ENCODE results near the gene CHD2.

CHD2 gene

DNA sequence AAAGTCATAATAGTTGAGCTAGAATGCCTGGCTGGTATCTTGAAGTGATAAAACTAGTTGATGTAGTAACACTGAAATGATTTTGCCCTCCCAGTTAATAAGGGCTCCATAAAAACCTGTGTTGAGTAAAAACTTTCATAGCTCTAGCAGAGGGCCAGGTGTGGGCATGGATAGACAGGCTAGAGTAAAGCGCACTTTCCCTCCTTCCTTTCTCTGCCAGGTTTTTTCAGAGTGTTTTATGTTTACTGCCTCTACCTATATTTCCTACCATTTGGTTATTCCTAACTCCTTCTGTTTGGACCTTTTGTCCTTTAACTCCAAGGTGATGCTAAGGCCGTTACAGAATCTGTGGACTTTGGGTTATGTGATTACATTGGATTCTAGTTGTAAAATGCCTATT is 25.3 kb downstream of the CHD2 start:
- Mint-ChIP-seq H3K4me1 (peaks cover 61% of the 10 kb centered on the region), H3K9me3 (no peaks in the 10 kb centered on the region), H3K4me3 (no peak overlapping the region), H3K27me3 (ENCODE audit: low read depth) (no peaks in the 10 kb centered on the region), H3K36me3 (ENCODE audit: low read depth) (peaks cover 86% of the 10 kb centered on the region), H3K27ac (peak overlapping the region in 2 of 3 experiments; percentile 12 to 23)
- TF ChIP-seq, protein P1, sequence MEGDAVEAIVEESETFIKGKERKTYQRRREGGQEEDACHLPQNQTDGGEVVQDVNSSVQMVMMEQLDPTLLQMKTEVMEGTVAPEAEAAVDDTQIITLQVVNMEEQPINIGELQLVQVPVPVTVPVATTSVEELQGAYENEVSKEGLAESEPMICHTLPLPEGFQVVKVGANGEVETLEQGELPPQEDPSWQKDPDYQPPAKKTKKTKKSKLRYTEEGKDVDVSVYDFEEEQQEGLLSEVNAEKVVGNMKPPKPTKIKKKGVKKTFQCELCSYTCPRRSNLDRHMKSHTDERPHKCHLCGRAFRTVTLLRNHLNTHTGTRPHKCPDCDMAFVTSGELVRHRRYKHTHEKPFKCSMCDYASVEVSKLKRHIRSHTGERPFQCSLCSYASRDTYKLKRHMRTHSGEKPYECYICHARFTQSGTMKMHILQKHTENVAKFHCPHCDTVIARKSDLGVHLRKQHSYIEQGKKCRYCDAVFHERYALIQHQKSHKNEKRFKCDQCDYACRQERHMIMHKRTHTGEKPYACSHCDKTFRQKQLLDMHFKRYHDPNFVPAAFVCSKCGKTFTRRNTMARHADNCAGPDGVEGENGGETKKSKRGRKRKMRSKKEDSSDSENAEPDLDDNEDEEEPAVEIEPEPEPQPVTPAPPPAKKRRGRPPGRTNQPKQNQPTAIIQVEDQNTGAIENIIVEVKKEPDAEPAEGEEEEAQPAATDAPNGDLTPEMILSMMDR (IDR thresholded peaks at IDR 0.05; ENCODE audit: unreplicated experiment in 3 of 3): no peak

DNA sequence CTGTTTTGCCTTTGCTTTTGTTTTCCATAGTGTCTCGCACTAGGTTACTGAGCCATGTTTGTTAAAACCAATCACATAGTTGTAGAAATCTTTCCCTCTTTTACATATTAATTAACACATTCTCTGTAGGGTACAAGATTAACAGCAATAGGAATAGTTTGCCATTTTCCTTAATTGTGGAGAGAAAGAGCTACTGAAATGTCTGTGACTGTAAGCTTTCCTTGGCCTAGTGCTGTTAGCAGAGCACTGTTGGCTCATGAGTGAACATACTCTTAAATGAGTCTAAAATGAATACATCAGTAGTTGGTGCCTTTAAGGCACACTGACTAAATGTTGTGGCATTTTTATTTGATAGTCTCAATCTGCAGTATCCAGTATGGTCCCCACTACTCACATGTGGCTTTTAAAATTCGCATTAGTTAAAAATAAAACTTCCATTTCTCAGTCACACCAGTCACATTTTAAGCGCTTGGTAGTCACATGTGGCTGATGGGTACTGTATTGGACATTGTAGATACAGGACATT is 28.2 kb downstream of the CHD2 start:
- no peak overlapping the region for H3K4me3 Mint-ChIP-seq
- H3K27me3 Mint-ChIP-seq (ENCODE audit: low read depth): no peaks in the 10 kb centered on the region
- H3K4me1 Mint-ChIP-seq: peaks cover 44% of the 10 kb centered on the region
- TF ChIP-seq, protein P1 (IDR thresholded peaks at IDR 0.05; ENCODE audit: unreplicated experiment in 3 of 3): no peak
- peak overlapping the region; percentile 20 to 83 (median 64) for H3K27ac Mint-ChIP-seq
- peaks cover 86% of the 10 kb centered on the region for H3K36me3 Mint-ChIP-seq (ENCODE audit: low read depth)
- H3K9me3 Mint-ChIP-seq: no peaks in the 10 kb centered on the region

DNA sequence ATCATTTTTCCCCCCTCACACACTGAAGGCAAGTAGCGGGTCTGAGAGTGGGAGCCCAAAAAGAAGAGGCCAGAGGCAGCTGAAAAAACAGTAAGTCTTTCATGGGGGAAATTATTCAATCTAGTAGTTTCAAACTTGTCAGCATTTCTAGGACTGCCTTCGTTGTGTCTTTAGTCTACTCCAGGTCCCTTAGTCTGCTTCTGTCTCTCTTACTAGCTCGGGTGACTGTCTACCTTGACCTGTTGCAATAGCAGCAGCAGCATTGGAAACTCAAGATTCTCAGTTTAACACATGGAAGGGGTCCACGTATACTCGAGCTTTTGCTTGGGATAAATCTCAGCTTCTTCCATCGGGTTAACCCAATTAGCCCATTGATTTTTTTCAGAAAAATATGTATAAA is 28.9 kb downstream of the CHD2 start:
- TF ChIP-seq, protein P1 (IDR thresholded peaks at IDR 0.05; ENCODE audit: unreplicated experiment in 3 of 3): no peak
- peak overlapping the region; percentile 20 to 83 (median 64) for H3K27ac Mint-ChIP-seq
- H3K4me3 Mint-ChIP-seq: no peak overlapping the region
- no peaks in the 10 kb centered on the region for H3K9me3 Mint-ChIP-seq
- H3K4me1 Mint-ChIP-seq: peaks cover 40% of the 10 kb centered on the region
- H3K27me3 Mint-ChIP-seq (ENCODE audit: low read depth): no peaks in the 10 kb centered on the region
- peaks cover 89% of the 10 kb centered on the region for H3K36me3 Mint-ChIP-seq (ENCODE audit: low read depth)

DNA sequence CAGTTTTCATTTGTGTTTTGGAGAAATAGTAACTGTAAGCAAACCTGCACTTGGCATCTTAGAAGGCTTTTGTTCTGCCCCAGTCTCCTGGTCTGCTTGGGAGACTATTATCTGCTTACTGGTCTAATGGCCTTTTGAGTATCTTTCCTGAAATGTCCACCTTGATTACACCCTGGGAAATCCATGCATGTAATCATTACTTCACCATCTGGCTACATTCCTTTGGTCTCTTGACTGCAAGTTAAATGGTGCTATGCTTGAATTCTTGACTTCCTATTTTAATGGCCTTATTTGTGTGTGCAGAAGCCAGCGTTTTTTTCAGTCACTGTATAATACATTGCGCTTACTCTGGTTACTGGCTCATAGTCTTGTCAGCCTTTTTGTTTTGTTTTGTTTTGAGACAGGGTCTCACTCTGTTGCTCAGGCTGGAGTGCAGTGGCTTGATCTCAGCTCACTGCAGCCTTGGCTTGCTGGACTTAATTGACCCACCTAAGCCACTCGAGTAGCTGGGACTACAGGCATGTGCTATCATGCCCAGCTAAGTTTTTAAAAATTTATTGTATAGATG is 30.0 kb downstream of the CHD2 start:
- TF ChIP-seq, protein P1 (IDR thresholded peaks at IDR 0.05; ENCODE audit: unreplicated experiment in 3 of 3): no peak
- Mint-ChIP-seq H3K27ac (peak overlapping the region; percentile 43 to 95 (median 91)), H3K36me3 (ENCODE audit: low read depth) (peaks cover 89% of the 10 kb centered on the region), H3K4me1 (peaks cover 35% of the 10 kb centered on the region), H3K9me3 (no peaks in the 10 kb centered on the region), H3K4me3 (no peak overlapping the region), H3K27me3 (ENCODE audit: low read depth) (no peaks in the 10 kb centered on the region)

DNA sequence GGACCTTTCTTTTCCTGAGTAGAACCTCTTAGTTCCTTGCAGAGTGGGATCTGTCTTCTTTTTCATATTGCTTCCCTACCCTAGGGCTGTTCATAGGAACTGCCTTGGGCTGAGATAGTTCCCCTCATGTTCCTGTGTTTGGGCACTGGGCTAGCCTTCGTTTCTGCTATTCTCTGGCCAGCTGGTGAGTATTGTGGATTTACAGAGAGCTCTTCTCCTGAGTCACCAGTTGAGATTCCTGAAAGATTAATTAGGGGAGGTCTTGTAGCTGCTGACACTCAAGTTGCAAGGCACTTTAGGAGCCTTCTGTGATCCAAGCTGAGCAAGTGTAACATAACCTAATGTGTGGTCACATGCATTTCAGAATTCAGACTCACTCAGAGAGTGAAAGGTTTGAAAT is 30.7 kb downstream of the CHD2 start:
- Mint-ChIP-seq H3K4me1 (peaks cover 30% of the 10 kb centered on the region), H3K27me3 (ENCODE audit: low read depth) (no peaks in the 10 kb centered on the region), H3K4me3 (no peak overlapping the region), H3K36me3 (ENCODE audit: low read depth) (peaks cover 89% of the 10 kb centered on the region), H3K9me3 (no peaks in the 10 kb centered on the region), H3K27ac (peak overlapping the region; percentile 43 to 95 (median 91))
- TF ChIP-seq, protein P1 (IDR thresholded peaks at IDR 0.05; ENCODE audit: unreplicated experiment in 3 of 3): no peak
